Measurements from ENCODE around the gene E2F4. TPM values are rescaled to one million over a fixed set of nuclear protein-coding genes. Genes with fewer than 3 reads are reported as not detected.
A peak's percentile ranks its signal among the peaks of the same experiment; 100 is the strongest.

The E2F4 gene
- polyA plus RNA-seq, 1 donor (not counting 4 experiments of a cell fraction or from before 2014, with no cell fraction given): 64.7 TPM

DNA sequence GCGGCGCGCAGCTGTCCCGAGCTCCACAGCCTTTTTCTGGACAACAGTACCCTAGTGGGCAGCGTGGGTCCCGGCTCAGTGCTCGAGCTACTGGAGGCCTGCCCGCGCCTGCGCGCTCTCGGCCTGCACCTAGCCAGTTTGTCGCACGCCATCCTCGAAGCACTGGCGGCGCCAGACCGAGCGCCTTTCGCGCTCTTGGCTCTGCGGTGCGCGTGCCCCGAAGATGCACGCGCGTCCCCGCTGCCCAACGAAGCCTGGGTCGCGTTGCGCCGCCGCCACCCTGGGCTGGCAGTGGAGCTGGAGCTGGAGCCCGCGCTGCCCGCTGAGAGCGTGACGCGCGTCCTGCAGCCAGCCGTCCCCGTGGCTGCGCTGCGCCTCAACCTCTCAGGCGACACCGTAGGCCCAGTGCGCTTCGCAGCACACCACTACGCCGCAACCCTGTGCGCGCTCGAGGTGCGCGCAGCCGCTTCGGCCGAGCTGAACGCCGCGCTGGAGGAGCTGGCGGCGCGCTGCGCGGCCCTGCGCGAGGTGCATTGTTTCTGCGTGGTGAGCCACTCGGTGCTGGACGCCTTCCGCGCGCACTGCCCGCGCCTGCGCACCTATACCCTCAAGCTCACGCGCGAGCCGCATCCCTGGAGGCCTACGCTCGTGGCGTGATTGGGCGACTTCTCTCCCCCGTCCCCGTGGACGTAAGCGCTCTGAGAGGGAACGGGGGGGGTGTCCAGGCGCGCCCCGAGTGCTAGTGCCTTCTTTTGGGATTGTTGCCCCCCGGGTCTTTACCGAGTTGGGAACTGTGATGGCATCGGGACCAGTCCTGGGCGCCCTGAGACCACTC is 28.6 kb upstream of the E2F4 start:
- Histone ChIP-seq H3K9ac (ENCODE audit: control insufficient read depth, extremely low read depth, insufficient read depth, low read length) (no peak overlapping the region), H3K9me1 (ENCODE audit: control insufficient read depth, extremely low read depth, insufficient read depth, low read length) (no peaks in the 10 kb centered on the region), H3K4me3 (ENCODE audit: control insufficient read depth in 2 of 3, extremely low read depth in 1 of 3, insufficient read depth in 2 of 3, low read depth in 1 of 3, low read length in 3 of 3) (peak overlapping the region in 2 of 3 experiments; percentile 16 to 56), H3K4me2 (ENCODE audit: control insufficient read depth, extremely low read depth, insufficient read depth, low read depth, low read length) (peak overlapping the region; percentile 65), H3K27ac (ENCODE audit: control insufficient read depth, insufficient read depth, low read length) (no peak overlapping the region), H3K27me3 (ENCODE audit: control insufficient read depth, extremely low read depth, insufficient read depth, low read length) (peaks cover 7% of the 10 kb centered on the region), H2AFZ (ENCODE audit: control insufficient read depth, low read length) (peak overlapping the region; percentile 36), H3K4me1 (ENCODE audit: control insufficient read depth, extremely low read depth, insufficient read depth, low read length) (peaks cover 29% of the 10 kb centered on the region), H3K9me3 (ENCODE audit: control insufficient read depth, low read depth, low read length) (no peaks in the 10 kb centered on the region), H3K36me3 (ENCODE audit: control insufficient read depth in 2 of 2, extremely low read depth in 1 of 2, insufficient read depth in 2 of 2, low read length in 2 of 2) (no peaks in the 10 kb centered on the region), H3K79me2 (ENCODE audit: control insufficient read depth, insufficient read depth, low read length) (no peaks in the 10 kb centered on the region), H4K20me1 (ENCODE audit: control insufficient read depth, extremely low read depth, insufficient read depth, low read length) (no peaks in the 10 kb centered on the region)
- TF ChIP-seq, protein P1, sequence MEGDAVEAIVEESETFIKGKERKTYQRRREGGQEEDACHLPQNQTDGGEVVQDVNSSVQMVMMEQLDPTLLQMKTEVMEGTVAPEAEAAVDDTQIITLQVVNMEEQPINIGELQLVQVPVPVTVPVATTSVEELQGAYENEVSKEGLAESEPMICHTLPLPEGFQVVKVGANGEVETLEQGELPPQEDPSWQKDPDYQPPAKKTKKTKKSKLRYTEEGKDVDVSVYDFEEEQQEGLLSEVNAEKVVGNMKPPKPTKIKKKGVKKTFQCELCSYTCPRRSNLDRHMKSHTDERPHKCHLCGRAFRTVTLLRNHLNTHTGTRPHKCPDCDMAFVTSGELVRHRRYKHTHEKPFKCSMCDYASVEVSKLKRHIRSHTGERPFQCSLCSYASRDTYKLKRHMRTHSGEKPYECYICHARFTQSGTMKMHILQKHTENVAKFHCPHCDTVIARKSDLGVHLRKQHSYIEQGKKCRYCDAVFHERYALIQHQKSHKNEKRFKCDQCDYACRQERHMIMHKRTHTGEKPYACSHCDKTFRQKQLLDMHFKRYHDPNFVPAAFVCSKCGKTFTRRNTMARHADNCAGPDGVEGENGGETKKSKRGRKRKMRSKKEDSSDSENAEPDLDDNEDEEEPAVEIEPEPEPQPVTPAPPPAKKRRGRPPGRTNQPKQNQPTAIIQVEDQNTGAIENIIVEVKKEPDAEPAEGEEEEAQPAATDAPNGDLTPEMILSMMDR (optimal IDR thresholded peaks at IDR 0.05 in 1 of 3, IDR thresholded peaks at IDR 0.05 in 1 of 3, conservative IDR thresholded peaks at IDR 0.05 in 1 of 3; ENCODE audit: extremely low read depth in 1 of 3, insufficient read depth in 2 of 3, low read length in 3 of 3): no peak
- TF ChIP-seq EZH2 (IDR thresholded peaks at IDR 0.05; ENCODE audit: low read length): no peak
- DNase-seq (ENCODE audit: low read depth, low spot score): no peak
- no peak for FAIRE-seq
- dilution Hi-C loops (cut with MboI; ENCODE audit: extremely low pct_ligation_motif_present, low sequenced_read_pairs): no loop called here

DNA sequence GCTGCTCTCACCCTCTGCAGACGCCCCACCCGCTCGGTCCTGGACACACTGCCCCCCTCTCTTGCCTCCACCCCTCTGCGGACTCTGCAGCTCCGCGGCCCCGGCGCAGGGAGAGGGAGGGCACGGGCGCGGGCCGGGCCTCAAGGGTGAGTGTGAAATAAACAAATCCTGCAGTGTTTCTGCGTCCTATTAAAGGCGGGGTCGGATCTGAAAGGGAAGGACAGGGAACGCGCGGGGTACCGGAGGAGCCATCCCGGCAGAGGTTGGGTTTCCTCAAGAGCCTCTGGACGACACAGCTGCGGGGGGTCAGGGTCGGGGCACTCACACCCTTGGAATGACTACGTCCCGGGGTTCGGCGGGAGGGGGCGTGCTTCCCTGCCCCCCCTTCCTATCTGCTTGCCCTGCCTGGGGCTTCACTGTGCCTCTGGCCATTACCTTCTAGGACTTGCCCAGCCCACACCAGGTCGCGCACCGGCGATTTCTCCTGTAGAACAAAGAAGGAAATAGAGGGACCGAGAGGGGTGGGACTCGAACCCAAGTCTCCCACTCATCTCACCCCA is 27.9 kb upstream of the E2F4 start:
- no peak overlapping the region for H3K9ac ChIP-seq (ENCODE audit: control insufficient read depth, extremely low read depth, insufficient read depth, low read length)
- no peaks in the 10 kb centered on the region for H3K79me2 ChIP-seq (ENCODE audit: control insufficient read depth, insufficient read depth, low read length)
- peak overlapping the region; percentile 65 for H3K4me2 ChIP-seq (ENCODE audit: control insufficient read depth, extremely low read depth, insufficient read depth, low read depth, low read length)
- no peaks in the 10 kb centered on the region for H4K20me1 ChIP-seq (ENCODE audit: control insufficient read depth, extremely low read depth, insufficient read depth, low read length)
- dilution Hi-C loops (cut with MboI; ENCODE audit: extremely low pct_ligation_motif_present, low sequenced_read_pairs): no loop called here
- peak overlapping the region in 2 of 3 experiments; percentile 16 to 56 for H3K4me3 ChIP-seq (ENCODE audit: control insufficient read depth in 2 of 3, extremely low read depth in 1 of 3, insufficient read depth in 2 of 3, low read depth in 1 of 3, low read length in 3 of 3)
- H3K36me3 ChIP-seq (ENCODE audit: control insufficient read depth in 2 of 2, extremely low read depth in 1 of 2, insufficient read depth in 2 of 2, low read length in 2 of 2): no peaks in the 10 kb centered on the region
- H3K9me3 ChIP-seq (ENCODE audit: control insufficient read depth, low read depth, low read length): no peaks in the 10 kb centered on the region
- H3K9me1 ChIP-seq (ENCODE audit: control insufficient read depth, extremely low read depth, insufficient read depth, low read length): no peaks in the 10 kb centered on the region
- H2AFZ ChIP-seq (ENCODE audit: control insufficient read depth, low read length): no peak overlapping the region
- TF ChIP-seq, protein P1 (optimal IDR thresholded peaks at IDR 0.05 in 1 of 3, IDR thresholded peaks at IDR 0.05 in 1 of 3, conservative IDR thresholded peaks at IDR 0.05 in 1 of 3; ENCODE audit: extremely low read depth in 1 of 3, insufficient read depth in 2 of 3, low read length in 3 of 3): no peak
- no peak for TF ChIP-seq EZH2 (IDR thresholded peaks at IDR 0.05; ENCODE audit: low read length)
- H3K4me1 ChIP-seq (ENCODE audit: control insufficient read depth, extremely low read depth, insufficient read depth, low read length): peaks cover 22% of the 10 kb centered on the region
- no peak for DNase-seq (ENCODE audit: low read depth, low spot score)
- FAIRE-seq: no peak
- H3K27me3 ChIP-seq (ENCODE audit: control insufficient read depth, extremely low read depth, insufficient read depth, low read length): peaks cover 7% of the 10 kb centered on the region
- no peak overlapping the region for H3K27ac ChIP-seq (ENCODE audit: control insufficient read depth, insufficient read depth, low read length)
